ENCODE results near the gene SCYL3. TPM values are rescaled to one million over a fixed set of nuclear protein-coding genes. Genes with fewer than 3 reads are reported as not detected.

The SCYL3 gene
- total RNA-seq, 4 donors from 2014 or later, result 10.5 to 14.2 (median 11.9) TPM

DNA sequence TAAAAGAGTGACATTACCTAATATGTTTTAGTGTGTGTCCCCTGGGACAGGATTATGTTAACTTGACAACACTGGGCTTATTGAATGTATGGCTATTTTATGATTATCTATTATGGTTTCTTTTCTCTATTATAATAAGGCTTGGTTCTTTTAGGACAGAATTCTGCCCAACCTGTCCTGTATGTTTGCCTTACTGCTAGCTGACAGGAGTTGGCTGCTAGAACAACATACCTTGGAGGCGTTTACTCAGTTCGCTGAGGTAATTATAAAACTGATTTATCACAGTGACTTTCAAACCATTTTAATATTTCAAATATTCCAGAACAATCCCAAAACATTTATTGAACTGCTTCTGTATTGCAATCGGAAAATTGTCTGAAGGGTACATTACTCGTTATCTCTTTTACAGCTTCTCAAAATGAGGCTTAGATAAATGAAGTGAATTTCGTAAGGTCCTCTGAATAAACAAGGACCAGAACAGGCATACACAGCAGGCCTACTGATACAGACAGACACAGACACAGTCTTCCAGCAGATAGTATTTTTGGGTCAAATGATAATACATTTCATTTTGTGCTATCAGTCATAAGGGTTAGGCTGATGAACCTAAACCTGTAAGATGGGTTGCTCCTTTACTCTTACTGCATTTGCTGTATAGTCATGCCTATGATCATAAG is 44.2 kb downstream of the SCYL3 start:
- Histone ChIP-seq H3K4me1 (no peaks in the 10 kb centered on the region), H3K27ac (no peak overlapping the region), H3K9me3 (no peaks in the 10 kb centered on the region), H3K36me3 (peaks cover 18 to 92% of the 10 kb centered on the region in 2 donors), H3K27me3 (no peaks in the 10 kb centered on the region), H3K4me3 (no peak overlapping the region)
- WGBS, 2 donors (ENCODE audit: low coverage in 1 of 2), result 67 to 75% methylated on average over 5 of the region's 5 CpGs
- no peak for TF ChIP-seq POLR2A (IDR thresholded peaks at IDR 0.05)
- no peak for TF ChIP-seq POLR2AphosphoS5 (IDR thresholded peaks at IDR 0.05)
- TF ChIP-seq, protein P1, sequence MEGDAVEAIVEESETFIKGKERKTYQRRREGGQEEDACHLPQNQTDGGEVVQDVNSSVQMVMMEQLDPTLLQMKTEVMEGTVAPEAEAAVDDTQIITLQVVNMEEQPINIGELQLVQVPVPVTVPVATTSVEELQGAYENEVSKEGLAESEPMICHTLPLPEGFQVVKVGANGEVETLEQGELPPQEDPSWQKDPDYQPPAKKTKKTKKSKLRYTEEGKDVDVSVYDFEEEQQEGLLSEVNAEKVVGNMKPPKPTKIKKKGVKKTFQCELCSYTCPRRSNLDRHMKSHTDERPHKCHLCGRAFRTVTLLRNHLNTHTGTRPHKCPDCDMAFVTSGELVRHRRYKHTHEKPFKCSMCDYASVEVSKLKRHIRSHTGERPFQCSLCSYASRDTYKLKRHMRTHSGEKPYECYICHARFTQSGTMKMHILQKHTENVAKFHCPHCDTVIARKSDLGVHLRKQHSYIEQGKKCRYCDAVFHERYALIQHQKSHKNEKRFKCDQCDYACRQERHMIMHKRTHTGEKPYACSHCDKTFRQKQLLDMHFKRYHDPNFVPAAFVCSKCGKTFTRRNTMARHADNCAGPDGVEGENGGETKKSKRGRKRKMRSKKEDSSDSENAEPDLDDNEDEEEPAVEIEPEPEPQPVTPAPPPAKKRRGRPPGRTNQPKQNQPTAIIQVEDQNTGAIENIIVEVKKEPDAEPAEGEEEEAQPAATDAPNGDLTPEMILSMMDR (IDR thresholded peaks at IDR 0.05), result no peak
- TF ChIP-seq EP300 (IDR thresholded peaks at IDR 0.05), result no peak
- ATAC-seq, result no peak

DNA sequence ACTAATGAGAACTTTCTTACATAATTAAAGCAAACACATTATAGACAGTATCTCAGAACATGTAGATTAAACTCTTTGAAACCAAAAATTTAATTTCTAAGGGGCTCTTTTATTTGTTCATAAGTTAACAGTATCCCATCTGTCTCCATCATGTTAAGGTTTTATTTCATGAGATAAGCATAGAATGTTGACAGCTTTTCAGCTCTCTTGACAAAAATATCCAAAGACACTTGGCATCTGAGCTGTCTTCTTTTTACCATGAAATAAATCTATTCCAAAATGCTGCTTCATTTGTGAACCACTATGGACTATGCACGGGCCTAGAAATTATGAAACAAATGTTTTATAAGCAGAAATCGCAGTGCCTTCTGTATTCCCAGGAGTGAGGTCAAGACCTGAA is 45.2 kb downstream of the SCYL3 start:
- TF ChIP-seq POLR2AphosphoS5 (IDR thresholded peaks at IDR 0.05), result no peak
- TF ChIP-seq, protein P1 (IDR thresholded peaks at IDR 0.05), result no peak
- no peak for TF ChIP-seq EP300 (IDR thresholded peaks at IDR 0.05)
- no peak for TF ChIP-seq POLR2A (IDR thresholded peaks at IDR 0.05)
- Histone ChIP-seq H3K9me3 (no peaks in the 10 kb centered on the region), H3K36me3 (peaks cover 19 to 90% of the 10 kb centered on the region in 2 donors), H3K27me3 (no peaks in the 10 kb centered on the region), H3K4me1 (no peaks in the 10 kb centered on the region), H3K27ac (no peak overlapping the region), H3K4me3 (no peak overlapping the region)
- 69 to 86% methylated on average over 2 of the region's 2 CpGs for WGBS, 2 donors (ENCODE audit: low coverage in 1 of 2)
- no peak for ATAC-seq

DNA sequence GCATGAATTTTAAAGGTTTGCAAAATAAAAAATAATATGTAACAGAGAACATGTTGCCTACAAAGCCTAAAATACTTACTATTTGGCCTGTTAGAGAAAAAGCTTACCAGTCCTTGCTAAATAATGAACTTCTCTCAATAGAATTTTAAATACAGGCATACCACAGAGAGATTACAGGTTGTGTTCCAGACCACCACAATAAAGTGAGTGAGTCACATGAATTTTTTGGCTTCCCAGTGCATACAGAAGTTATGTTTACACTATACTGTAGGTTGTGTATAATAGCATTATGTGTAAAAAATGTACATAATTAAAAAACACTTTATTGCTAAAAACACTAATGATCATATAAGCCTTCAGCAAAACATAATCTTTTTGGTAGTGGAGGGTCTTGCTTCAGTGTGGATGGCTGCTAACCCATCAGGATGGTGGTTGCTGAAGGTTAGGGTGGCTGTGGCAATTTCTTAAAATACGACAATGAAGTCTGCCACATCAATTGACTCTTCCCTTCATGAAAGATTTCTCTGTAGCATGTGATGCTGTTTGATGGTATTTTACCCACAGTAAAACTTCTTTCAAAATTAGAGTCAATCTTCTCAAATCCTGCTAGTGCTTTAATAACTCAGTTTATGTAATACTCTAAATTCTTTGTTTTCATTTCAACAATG is 48.6 kb downstream of the SCYL3 start:
- Histone ChIP-seq H3K4me3 (no peak overlapping the region), H3K36me3 (peaks cover 7 to 63% of the 10 kb centered on the region in 2 donors), H3K4me1 (no peaks in the 10 kb centered on the region), H3K27me3 (no peaks in the 10 kb centered on the region), H3K9me3 (no peaks in the 10 kb centered on the region), H3K27ac (no peak overlapping the region)
- TF ChIP-seq POLR2AphosphoS5 (IDR thresholded peaks at IDR 0.05) (no peak), POLR2A (IDR thresholded peaks at IDR 0.05) (no peak), EP300 (IDR thresholded peaks at IDR 0.05) (no peak)
- TF ChIP-seq, protein P1 (IDR thresholded peaks at IDR 0.05), result no peak
- WGBS, 2 donors (ENCODE audit: low coverage in 1 of 2), result 100% methylated on average over 1 of the region's 1 CpG
- ATAC-seq, result no peak

DNA sequence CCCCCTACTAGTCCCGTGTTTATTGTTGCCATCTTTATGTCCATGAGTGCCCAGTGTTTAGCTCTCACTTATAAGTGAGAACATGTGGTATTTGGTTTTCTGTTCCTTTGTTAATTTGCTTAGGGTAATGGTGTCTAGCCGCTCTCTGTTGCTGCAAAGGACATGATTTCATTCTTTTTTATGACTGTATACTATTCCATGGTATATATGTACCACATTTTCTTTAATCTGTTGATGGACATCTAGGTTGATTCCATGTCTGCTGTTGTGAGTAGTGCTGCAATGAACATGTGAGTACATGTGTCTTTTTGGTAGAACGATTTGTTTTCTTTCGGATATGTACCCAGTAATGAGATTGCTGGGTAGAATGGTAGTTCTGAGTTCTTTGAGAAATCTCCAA is 54.8 kb downstream of the SCYL3 start:
- H3K27me3 ChIP-seq, result no peaks in the 10 kb centered on the region
- H3K4me3 ChIP-seq, result no peak overlapping the region
- WGBS, 2 donors (ENCODE audit: low coverage in 1 of 2), result 75 to 88% methylated on average over 4 of the region's 4 CpGs
- peaks cover under 1 to 37% of the 10 kb centered on the region in 2 donors for H3K36me3 ChIP-seq
- no peaks in the 10 kb centered on the region for H3K4me1 ChIP-seq
- H3K9me3 ChIP-seq, result peaks cover 0 to 3% (median 0%) of the 10 kb centered on the region in 3 donors
- no peak for ATAC-seq
- TF ChIP-seq POLR2AphosphoS5 (IDR thresholded peaks at IDR 0.05), result no peak
- TF ChIP-seq POLR2A (IDR thresholded peaks at IDR 0.05), result no peak
- TF ChIP-seq EP300 (IDR thresholded peaks at IDR 0.05), result no peak
- TF ChIP-seq, protein P1 (IDR thresholded peaks at IDR 0.05), result no peak
- no peak overlapping the region for H3K27ac ChIP-seq

DNA sequence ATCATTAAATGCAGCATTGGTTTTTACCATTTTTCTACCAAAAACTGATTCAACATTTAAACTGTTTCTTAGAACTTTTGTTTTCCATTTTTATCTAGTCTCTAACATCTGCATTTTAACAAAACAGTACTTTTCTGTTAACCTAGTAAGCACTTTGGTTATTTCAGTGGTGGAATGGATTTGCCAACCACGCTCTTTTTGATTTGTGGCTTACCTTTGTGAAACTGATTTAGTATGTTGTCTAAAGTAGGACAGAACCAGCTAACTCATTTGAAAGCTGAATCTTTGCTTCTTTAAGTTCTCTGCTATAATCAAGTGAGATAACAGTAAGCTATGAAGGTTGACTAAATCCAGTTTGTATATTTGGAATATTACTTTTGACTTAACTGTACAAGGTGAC is 57.5 kb downstream of the SCYL3 start:
- H3K9me3 ChIP-seq, result peaks cover 0 to 3% (median 0%) of the 10 kb centered on the region in 3 donors
- no peaks in the 10 kb centered on the region for H3K4me1 ChIP-seq
- H3K27ac ChIP-seq, result no peak overlapping the region
- no peak overlapping the region for H3K4me3 ChIP-seq
- H3K36me3 ChIP-seq, result peaks cover 0 to 57% of the 10 kb centered on the region in 2 donors
- no peaks in the 10 kb centered on the region for H3K27me3 ChIP-seq
- no peak for ATAC-seq
- whole genome bisulfite sequencing, 2 donors (ENCODE audit: low coverage in 1 of 2), result 100% methylated on average over 1 of the region's 1 CpG
- TF ChIP-seq POLR2AphosphoS5 (IDR thresholded peaks at IDR 0.05) (no peak), POLR2A (IDR thresholded peaks at IDR 0.05) (no peak), EP300 (IDR thresholded peaks at IDR 0.05) (no peak)
- TF ChIP-seq, protein P1 (IDR thresholded peaks at IDR 0.05), result no peak
